NCI-H1105 (cell line): ENCODE measurements around the gene TTF1.

ENCODE experiments used
- DNase-seq: peaks from one replicate; lab custom pipeline; 2025; lab: John Stamatoyannopoulos, UW

Gene TTF1

GRCh38 chr9:132367613-132368313, 38.9 kb downstream of the TTF1 start:
- no peak for DNase-seq

GRCh38 chr9:132366481-132366880, 40.2 kb downstream of the TTF1 start:
- no peak for DNase-seq

- DNase-seq, result no peak
Measured at GRCh38 chr9:132365986-132366385, 40.7 kb downstream of the TTF1 start.

- DNase-seq, result no peak
Measured at GRCh38 chr9:132364068-132364467, 42.6 kb downstream of the TTF1 start.

- no peak for DNase-seq
Measured at GRCh38 chr9:132357764-132358163, 48.9 kb downstream of the TTF1 start.

- no peak for DNase-seq
Measured at GRCh38 chr9:132356324-132356924, 50.2 kb downstream of the TTF1 start.

- DNase-seq, result peak; percentile 95
Measured at GRCh38 chr9:132354637-132355355, 51.8 kb downstream of the TTF1 start, which contains the start of gene SETX. TSS of gene SETX (minus strand) at chr9:132354986. CDS start at chr9:132349428, 5,558 bp downstream.

- DNase-seq, result no peak
Measured at GRCh38 chr9:132351404-132352045, 55.1 kb downstream of the TTF1 start.

- DNase-seq, result no peak
Measured at GRCh38 chr9:132350861-132351315, 55.8 kb downstream of the TTF1 start.

GRCh38 chr9:132348676-132349075, 58.0 kb downstream of the TTF1 start:
- no peak for DNase-seq

- no peak for DNase-seq
Measured at GRCh38 chr9:132346177-132346576, 60.5 kb downstream of the TTF1 start.

- DNase-seq, result peak; percentile 4
Measured at GRCh38 chr9:132341177-132341840, 65.3 kb downstream of the TTF1 start.

- no peak for DNase-seq
Measured at GRCh38 chr9:132334364-132334763, 72.3 kb downstream of the TTF1 start.

GRCh38 chr9:132333556-132333955, 73.1 kb downstream of the TTF1 start:
- DNase-seq, result no peak

- no peak for DNase-seq
Measured at GRCh38 chr9:132328580-132328979, 78.1 kb downstream of the TTF1 start.

- DNase-seq, result no peak
Measured at GRCh38 chr9:132327537-132327936, 79.1 kb downstream of the TTF1 start.
